Body of pancreas (tissue), 4 donors: ENCODE results near the gene ALOX15B. TPM values are rescaled to one million over a fixed set of nuclear protein-coding genes. Genes with fewer than 3 reads are reported as not detected.

ENCODE experiments used
- ATAC-seq: fragments of 150-250 bp; one replicate; pipeline ENCODE4 v1.9.1; 2016
- DNase-seq, 4 donors: peaks; one replicate each; pipeline ENCODE4 v3.0.0-alpha.2; 2019
- H3K27ac ChIP-seq, 4 donors: fragments of 200-600 bp; sonication (generic); 1 replicate in 3 of 4; 2 replicates in 1 of 4; pipeline versions ENCODE4 v1.5.1 to v1.6.1; 2016 to 2019; ENCODE audit warnings: mild to moderate bottlenecking in 1 of 4, mixed read lengths in 1 of 4, moderate library complexity in 1 of 4
- H3K27me3 ChIP-seq, 2 donors: fragments of 200-600 bp; sonication (generic); one replicate each; pipeline ENCODE4 v1.6.0; 2016; ENCODE audit warnings: mild to moderate bottlenecking in 1 of 2
- H3K36me3 ChIP-seq, 2 donors: fragments of 200-600 bp; sonication (generic); replicated peaks in 1 of 2; 2 replicates each; pipeline ENCODE4 v1.5.1; 2016; ENCODE audit warnings: low read depth in 2 of 2; ENCODE audit not compliant: insufficient read depth in 1 of 2
- H3K4me1 ChIP-seq: fragments of 200-600 bp; sonication (generic); one replicate; pipeline ENCODE4 v1.6.0; 2016
- H3K4me3 ChIP-seq, 2 donors: fragments of 200-600 bp; sonication (generic); 1 replicate in 1 of 2; 2 replicates in 1 of 2; pipeline ENCODE4 v1.5.1; 2016 to 2019
- H3K9me3 ChIP-seq, 3 donors: fragments of 200-600 bp; sonication (generic); 1 replicate in 2 of 3; 2 replicates in 1 of 3; pipeline ENCODE4 v1.5.1; 2016
- POLR2A ChIP-seq, 3 donors: fragments of 450-650 bp; IDR thresholded peaks; one replicate each; pipeline ENCODE4 v1.6.1; 2016; ENCODE audit warnings: antibody characterized with exemption in 3 of 3, mild to moderate bottlenecking in 2 of 3
- WGBS, 2 donors: methylation state at CpG; one replicate each; pipeline ENCODE4 v1.1.5; 2017; 5-methylcytosine and 5-hydroxymethylcytosine counted together
- intact Hi-C: fragments of 100-400 bp; cut with DNase I; formaldehyde crosslinking; loops from one replicate; pipeline ENCODE4 v1.15.1; 2023
- total RNA-seq, 2 donors: library from RNA; depleted of rRNA; stranded (reverse); fragments of >200 nt; gene quantifications; one replicate each; pipeline ENCODE4 v1.1.0, GENCODE V29; 2016
- TF ChIP-seq, protein P1 (sequence below), 7 experiments: fragments of 450-650 bp in 4 of 7; fragments of 200-600 bp in 3 of 7; sonication (generic) in 3 of 7; IDR thresholded peaks; one replicate each; pipeline ENCODE4 v1.5.1; 2016 to 2019; ENCODE audit warnings: antibody characterized with exemption in 7 of 7

The ALOX15B gene
- total RNA-seq, 2 donors from 2014 or later: 1.3 TPM; not detected in 1

DNA sequence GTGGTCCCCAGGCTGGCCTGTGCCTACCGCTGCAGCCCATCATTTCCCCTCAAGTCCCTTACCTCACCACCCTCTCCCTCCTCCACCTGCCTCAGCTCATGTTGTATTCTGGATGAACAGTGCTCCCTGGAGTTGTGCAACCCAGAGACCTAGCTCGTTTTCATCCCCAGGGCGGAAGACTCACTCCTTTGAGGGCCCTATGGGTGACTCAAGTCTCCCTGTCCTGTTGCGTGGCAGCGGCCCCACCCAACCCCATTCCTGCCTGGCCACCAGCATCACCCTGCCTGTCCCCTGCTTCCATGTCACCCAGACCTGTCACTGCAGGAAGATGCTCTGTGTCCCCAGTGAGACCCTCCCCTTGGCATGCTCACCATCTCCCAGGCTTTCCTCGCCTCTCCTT lies 45.4 kb downstream of the ALOX15B start:
- TF ChIP-seq POLR2A (IDR thresholded peaks at IDR 0.05): no peak
- TF ChIP-seq, protein P1, sequence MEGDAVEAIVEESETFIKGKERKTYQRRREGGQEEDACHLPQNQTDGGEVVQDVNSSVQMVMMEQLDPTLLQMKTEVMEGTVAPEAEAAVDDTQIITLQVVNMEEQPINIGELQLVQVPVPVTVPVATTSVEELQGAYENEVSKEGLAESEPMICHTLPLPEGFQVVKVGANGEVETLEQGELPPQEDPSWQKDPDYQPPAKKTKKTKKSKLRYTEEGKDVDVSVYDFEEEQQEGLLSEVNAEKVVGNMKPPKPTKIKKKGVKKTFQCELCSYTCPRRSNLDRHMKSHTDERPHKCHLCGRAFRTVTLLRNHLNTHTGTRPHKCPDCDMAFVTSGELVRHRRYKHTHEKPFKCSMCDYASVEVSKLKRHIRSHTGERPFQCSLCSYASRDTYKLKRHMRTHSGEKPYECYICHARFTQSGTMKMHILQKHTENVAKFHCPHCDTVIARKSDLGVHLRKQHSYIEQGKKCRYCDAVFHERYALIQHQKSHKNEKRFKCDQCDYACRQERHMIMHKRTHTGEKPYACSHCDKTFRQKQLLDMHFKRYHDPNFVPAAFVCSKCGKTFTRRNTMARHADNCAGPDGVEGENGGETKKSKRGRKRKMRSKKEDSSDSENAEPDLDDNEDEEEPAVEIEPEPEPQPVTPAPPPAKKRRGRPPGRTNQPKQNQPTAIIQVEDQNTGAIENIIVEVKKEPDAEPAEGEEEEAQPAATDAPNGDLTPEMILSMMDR (IDR thresholded peaks at IDR 0.05): no peak
- no peak overlapping the region for H3K27ac ChIP-seq
- no peak overlapping the region for H3K4me3 ChIP-seq
- no peaks in the 10 kb centered on the region for H3K9me3 ChIP-seq
- intact Hi-C loops: loop anchor here (10.0 kb wide), 1 partner anchor 221 kb away; no protein-coding TSS in a partner anchor
- ATAC-seq: no peak
- no peak for DNase-seq
- H3K4me1 ChIP-seq: peaks cover 12% of the 10 kb centered on the region
- H3K36me3 ChIP-seq: no peaks in the 10 kb centered on the region
- 65 to 76% methylated on average over 3 to 6 of the region's 6 CpGs for WGBS, 2 donors
- peaks cover 0 to 3% of the 10 kb centered on the region in 2 donors for H3K27me3 ChIP-seq

DNA sequence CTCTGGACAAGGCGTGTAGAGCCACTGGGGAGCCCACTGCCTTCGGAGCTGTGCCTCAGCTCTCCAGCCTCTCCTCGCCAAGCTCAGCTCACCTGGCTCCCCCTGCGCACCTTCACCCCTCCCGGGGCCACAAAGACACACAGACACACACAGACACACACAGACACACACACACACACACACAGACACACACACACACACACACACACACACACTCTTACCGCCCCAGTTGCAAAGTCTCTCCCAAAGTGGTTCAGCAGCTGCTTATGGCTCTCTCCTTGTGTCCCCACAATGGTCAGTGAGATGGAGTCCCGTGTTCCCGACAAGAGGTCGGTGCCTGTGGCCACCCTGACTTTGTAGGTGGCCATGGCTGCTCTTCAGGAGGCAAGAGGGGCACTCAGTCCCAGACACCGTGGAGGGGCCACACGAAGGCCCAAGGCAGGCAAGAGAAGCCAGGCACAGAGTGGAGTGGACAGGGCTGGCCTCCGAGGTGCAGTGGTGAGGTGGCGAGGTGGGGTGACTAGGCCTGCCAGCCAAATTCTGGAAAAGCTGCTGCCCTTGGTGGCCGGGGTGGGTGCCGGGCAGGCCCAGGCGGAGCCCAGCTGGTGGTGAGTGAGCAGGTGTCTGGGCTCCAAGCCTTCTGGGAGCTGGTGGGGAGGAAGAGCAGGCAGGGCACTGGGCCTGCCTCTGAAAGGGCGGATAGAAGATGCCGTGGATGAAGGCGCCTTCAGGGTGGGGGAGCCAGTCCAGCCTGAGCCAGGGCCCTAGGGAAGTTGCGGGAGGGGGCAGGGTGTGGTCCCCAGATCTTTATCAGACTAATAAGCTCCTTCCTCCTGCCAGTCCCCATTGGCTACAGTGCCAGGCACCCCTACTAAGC lies 48.5 kb downstream of the ALOX15B start, which contains the start of gene ALOX12B:
Gene ALOX12B (minus strand): TSS at position 642 of the 877 bp plus-strand sequence. CDS start 274 bp downstream, at position 368.
- WGBS, 2 donors: 70 to 75% methylated on average over 12 to 20 of the region's 20 CpGs
- H3K27ac ChIP-seq: no peak within 1 kb of the TSS
- no peaks in the 10 kb centered on the region for H3K4me1 ChIP-seq
- no peak for ATAC-seq
- no peaks in the 10 kb centered on the region for H3K36me3 ChIP-seq
- no peaks in the 10 kb centered on the region for H3K27me3 ChIP-seq
- no peak for TF ChIP-seq POLR2A (IDR thresholded peaks at IDR 0.05)
- TF ChIP-seq, protein P1 (IDR thresholded peaks at IDR 0.05): no peak
- H3K9me3 ChIP-seq: no peaks in the 10 kb centered on the region
- intact Hi-C loops: loop anchor here (10.0 kb wide), 1 partner anchor 217 kb away; no protein-coding TSS in a partner anchor
- H3K4me3 ChIP-seq: no peak within 1 kb of the TSS
- DNase-seq: no peak

DNA sequence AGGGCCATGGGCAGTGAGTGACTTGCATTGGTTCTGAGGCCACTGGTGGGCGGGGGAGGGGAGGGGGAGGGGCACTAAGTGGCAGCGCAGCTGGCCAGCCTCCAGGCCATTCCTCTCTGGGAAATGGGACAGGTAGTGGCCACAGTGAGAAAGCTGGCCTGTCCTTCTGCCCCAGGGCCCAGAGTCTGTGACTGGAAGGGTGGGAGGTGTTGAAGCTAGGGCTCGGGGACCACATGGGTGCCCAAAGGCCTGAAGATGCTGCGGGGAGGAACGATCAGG lies 49.0 kb downstream of the ALOX15B start:
- Histone ChIP-seq H3K4me1 (no peaks in the 10 kb centered on the region), H3K9me3 (no peaks in the 10 kb centered on the region), H3K36me3 (no peaks in the 10 kb centered on the region), H3K27me3 (no peaks in the 10 kb centered on the region), H3K27ac (no peak overlapping the region), H3K4me3 (no peak overlapping the region)
- intact Hi-C loops: loop anchor here (10.0 kb wide), 1 partner anchor 217 kb away; no protein-coding TSS in a partner anchor
- DNase-seq (no peak), ATAC-seq (no peak)
- WGBS, 2 donors: 41 to 73% methylated on average over 3 to 4 of the region's 5 CpGs
- no peak for TF ChIP-seq POLR2A (IDR thresholded peaks at IDR 0.05)
- TF ChIP-seq, protein P1 (IDR thresholded peaks at IDR 0.05): no peak

DNA sequence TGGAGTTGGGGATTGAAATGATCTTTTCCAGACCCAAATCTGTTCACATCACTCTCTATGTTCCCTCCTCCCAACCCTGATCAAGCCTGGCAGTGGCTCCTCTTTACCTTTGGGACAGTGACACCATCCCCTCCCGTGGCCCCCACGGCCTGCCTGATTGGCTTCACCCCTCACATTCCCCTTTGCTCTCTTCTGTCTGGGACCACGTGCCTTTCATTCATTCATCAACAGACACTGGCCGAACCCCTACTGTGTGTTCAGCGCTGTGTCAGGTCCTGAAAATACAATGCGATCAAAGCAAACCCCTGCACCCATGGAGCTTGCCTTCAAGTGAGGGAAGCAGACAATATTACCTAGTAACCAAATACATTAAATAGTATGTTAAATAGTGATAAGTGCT lies 50.9 kb downstream of the ALOX15B start:
- Histone ChIP-seq H3K27me3 (no peaks in the 10 kb centered on the region), H3K9me3 (no peaks in the 10 kb centered on the region), H3K4me1 (no peaks in the 10 kb centered on the region), H3K4me3 (no peak overlapping the region), H3K27ac (no peak overlapping the region), H3K36me3 (no peaks in the 10 kb centered on the region)
- no peak for DNase-seq
- no peak for TF ChIP-seq POLR2A (IDR thresholded peaks at IDR 0.05)
- WGBS, 2 donors: 46 to 48% methylated on average over 6 of the region's 6 CpGs
- intact Hi-C loops: loop anchor here (10.0 kb wide), 1 partner anchor 215 kb away; no protein-coding TSS in a partner anchor
- ATAC-seq: no peak

DNA sequence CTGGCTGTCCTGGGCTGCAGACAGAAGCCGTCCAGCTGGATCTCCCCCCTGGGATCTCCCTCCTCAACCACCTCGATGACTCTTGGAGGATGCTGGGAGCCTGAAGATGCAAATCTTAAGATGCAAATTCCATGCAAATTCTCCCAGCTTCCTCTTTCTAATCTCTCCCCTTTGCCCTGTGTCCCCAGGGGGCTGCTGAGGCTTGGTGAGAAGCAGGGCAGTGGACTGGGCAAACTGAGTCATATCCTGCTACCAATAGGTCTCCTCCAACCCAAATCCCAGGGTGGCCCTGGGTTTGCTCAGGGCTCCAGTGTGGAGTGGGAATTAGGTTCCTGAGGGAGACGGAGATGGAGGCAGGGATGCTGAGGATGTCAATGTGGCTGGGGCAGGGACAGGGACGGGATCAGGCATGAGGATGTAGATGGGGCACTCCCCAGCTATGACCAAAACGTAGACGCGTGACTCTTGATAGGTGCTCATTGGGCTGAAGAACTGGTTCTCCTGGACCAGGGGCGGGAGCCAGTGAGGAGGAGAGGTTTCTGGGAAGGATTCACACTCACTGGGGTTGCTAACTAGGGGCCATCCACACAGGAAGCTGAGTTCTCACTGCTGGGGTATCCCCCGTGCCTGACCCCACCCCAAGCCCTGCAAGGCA lies 52.3 kb downstream of the ALOX15B start:
- ATAC-seq: no peak
- H3K4me1 ChIP-seq: no peaks in the 10 kb centered on the region
- intact Hi-C loops: no loop called here
- WGBS, 2 donors: 27 to 41% methylated on average over 8 to 9 of the region's 9 CpGs
- no peak overlapping the region for H3K4me3 ChIP-seq
- no peaks in the 10 kb centered on the region for H3K36me3 ChIP-seq
- H3K9me3 ChIP-seq: no peaks in the 10 kb centered on the region
- H3K27me3 ChIP-seq: no peaks in the 10 kb centered on the region
- H3K27ac ChIP-seq: no peak overlapping the region
- TF ChIP-seq, protein P1 (IDR thresholded peaks at IDR 0.05): no peak
- TF ChIP-seq POLR2A (IDR thresholded peaks at IDR 0.05): no peak
- no peak for DNase-seq
